GM18505 (cell line): Measurements from ENCODE around the gene ASF1B.

Experiments used
- ATAC-seq: cut with Tn5 transposase; IDR thresholded peaks from one replicate; pipeline ENCODE4 v1.9.1; 2021; ENCODE audit not compliant: unreplicated experiment
- POLR2A ChIP-seq: IDR thresholded peaks from 4 replicates; pipeline ENCODE4 v1.6.1; 2011; ENCODE audit warnings: borderline replicate concordance; ENCODE audit not compliant: insufficient read depth, insufficient read length; ENCODE audit errors: extremely low read depth

ASF1B gene

GRCh38 chr19:14102756-14103155, 33.6 kb downstream of the ASF1B start:
- TF ChIP-seq POLR2A = no peak
- ATAC-seq = no peak

- TF ChIP-seq POLR2A = no peak
- no peak for ATAC-seq
Observed at GRCh38 chr19:14102102-14102696, 34.2 kb downstream of the ASF1B start.

GRCh38 chr19:14101003-14101545, 35.3 kb downstream of the ASF1B start:
- ATAC-seq = no peak
- no peak for TF ChIP-seq POLR2A

GRCh38 chr19:14097532-14098151, 38.7 kb downstream of the ASF1B start:
- no peak for ATAC-seq
- no peak for TF ChIP-seq POLR2A

- TF ChIP-seq POLR2A = no peak
- no peak for ATAC-seq
Observed at GRCh38 chr19:14096272-14096992, 40.0 kb downstream of the ASF1B start.

GRCh38 chr19:14094854-14095253, 41.5 kb downstream of the ASF1B start:
- ATAC-seq = no peak
- TF ChIP-seq POLR2A = no peak

GRCh38 chr19:14093117-14093823, 43.1 kb downstream of the ASF1B start:
- no peak for ATAC-seq
- no peak for TF ChIP-seq POLR2A

GRCh38 chr19:14091813-14092462, 44.5 kb downstream of the ASF1B start:
- peak; percentile 1 for ATAC-seq
- TF ChIP-seq POLR2A = no peak

GRCh38 chr19:14091081-14091812, 45.1 kb downstream of the ASF1B start:
- ATAC-seq = peak; percentile 47
- peak; percentile 71 for TF ChIP-seq POLR2A

- ATAC-seq = peak; percentile 40
- TF ChIP-seq POLR2A = no peak
Observed at GRCh38 chr19:14090509-14091080, 45.8 kb downstream of the ASF1B start, which contains the start of gene SAMD1. TSS of gene SAMD1 (minus strand) at chr19:14090751.

GRCh38 chr19:14089662-14090508, 46.5 kb downstream of the ASF1B start:
- TF ChIP-seq POLR2A = no peak
- ATAC-seq = no peak
